Stimulated activated effector memory CD8-positive, alpha-beta T cell treated with anti-CD3 and anti-CD28 coated beads, Interleukin-12 subunit alpha, Interleukin-12 subunit beta, amount 100 ng/mL, for 72 hours (primary cell): Measurements from ENCODE around the gene BRIP1.

ENCODE experiments used
- ATAC-seq: fragments of 150-1000 bp; cut with Tn5 transposase; 2 replicates; pipeline ENCODE4 v1.10.0; 2021
- DNase-seq, 2 donors: peaks; one replicate each; pipeline ENCODE4 v3.0.0; 2021 to 2022; ENCODE audit warnings: low spot score in 2 of 2
- H3K27ac Mint-ChIP-seq: one replicate; pipeline ENCODE4 v1.8.0; 2022; ENCODE audit warnings: mild to moderate bottlenecking, mixed read lengths
- H3K36me3 Mint-ChIP-seq: one replicate; pipeline ENCODE4 v1.8.0; 2022; ENCODE audit warnings: mild to moderate bottlenecking, mixed read lengths
- H3K4me1 Mint-ChIP-seq: one replicate; pipeline ENCODE4 v1.8.0; 2022; ENCODE audit warnings: mixed read lengths
- H3K4me3 Mint-ChIP-seq: one replicate; pipeline ENCODE4 v1.8.0; 2022; ENCODE audit warnings: mild to moderate bottlenecking, mixed read lengths
- H3K9me3 Mint-ChIP-seq: one replicate; pipeline ENCODE4 v1.8.0; 2022; ENCODE audit warnings: mixed read lengths

The BRIP1 gene

DNA sequence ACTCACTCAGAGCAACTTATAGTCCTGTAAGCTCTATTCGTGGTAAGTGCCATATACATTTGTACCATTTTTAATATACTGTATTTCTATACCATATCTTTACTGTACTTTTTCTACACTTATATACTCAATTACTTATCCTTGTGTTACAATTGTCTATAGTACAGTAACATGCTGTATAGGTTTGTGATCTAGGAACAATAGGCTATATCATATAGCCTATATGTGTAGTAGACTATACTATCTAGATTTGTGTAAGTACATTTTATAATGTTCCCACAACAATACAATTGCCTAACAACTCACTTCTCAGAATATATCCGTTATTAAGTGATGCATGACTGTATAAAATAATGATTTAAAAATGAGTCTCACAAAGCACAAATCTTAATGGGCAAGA lies 149.0 kb downstream of the BRIP1 start:
- no peaks in the 10 kb centered on the region for H3K4me1 Mint-ChIP-seq
- ATAC-seq (no peak), DNase-seq (no peak)
- no peak overlapping the region for H3K4me3 Mint-ChIP-seq
- H3K27ac Mint-ChIP-seq = no peak overlapping the region
- H3K36me3 Mint-ChIP-seq = no peaks in the 10 kb centered on the region
- peaks cover 11% of the 10 kb centered on the region for H3K9me3 Mint-ChIP-seq

DNA sequence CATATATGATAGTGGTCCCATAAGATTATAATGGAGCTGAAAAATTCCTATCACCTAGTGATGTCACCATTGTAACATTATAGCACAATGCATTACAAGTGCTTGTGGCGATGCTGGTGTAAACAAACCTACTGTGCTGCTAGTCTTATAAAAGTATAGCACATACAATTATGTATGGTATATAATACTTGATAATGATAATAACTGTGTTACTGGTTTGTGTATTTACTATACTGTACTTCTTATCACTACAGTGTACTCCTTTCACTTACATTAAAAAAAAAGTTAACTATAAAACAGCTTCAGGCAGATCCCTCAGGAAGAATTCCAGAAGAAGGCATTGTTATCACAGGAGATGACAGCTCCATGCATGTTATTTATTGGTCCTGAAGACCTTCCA lies 150.3 kb downstream of the BRIP1 start:
- no peak for ATAC-seq
- H3K9me3 Mint-ChIP-seq = peaks cover 10% of the 10 kb centered on the region
- no peak for DNase-seq
- no peaks in the 10 kb centered on the region for H3K4me1 Mint-ChIP-seq
- no peak overlapping the region for H3K27ac Mint-ChIP-seq
- H3K36me3 Mint-ChIP-seq = no peaks in the 10 kb centered on the region
- H3K4me3 Mint-ChIP-seq = no peak overlapping the region

DNA sequence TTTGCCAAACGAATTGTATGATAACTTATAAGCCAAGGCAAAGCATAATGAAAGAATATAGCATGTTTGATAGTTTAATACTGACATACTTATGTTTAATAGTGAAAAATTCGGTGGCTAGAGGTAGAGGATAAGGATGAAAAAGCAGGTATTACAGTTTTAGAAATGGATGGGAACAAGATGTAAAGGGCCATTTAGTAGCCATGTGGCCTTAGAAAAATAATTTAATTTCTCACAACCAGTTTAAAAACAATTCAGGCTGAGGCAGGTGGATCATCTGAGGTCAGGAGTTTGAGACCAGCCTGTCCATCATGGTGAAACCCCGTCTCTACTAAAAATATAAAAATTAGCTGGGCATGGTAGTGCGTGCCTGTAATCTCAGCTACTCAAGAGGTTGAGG lies 152.8 kb downstream of the BRIP1 start:
- Mint-ChIP-seq H3K4me3 (no peak overlapping the region), H3K27ac (no peak overlapping the region), H3K9me3 (peaks cover 3% of the 10 kb centered on the region), H3K36me3 (no peaks in the 10 kb centered on the region), H3K4me1 (no peaks in the 10 kb centered on the region)
- ATAC-seq (no peak), DNase-seq (no peak)

DNA sequence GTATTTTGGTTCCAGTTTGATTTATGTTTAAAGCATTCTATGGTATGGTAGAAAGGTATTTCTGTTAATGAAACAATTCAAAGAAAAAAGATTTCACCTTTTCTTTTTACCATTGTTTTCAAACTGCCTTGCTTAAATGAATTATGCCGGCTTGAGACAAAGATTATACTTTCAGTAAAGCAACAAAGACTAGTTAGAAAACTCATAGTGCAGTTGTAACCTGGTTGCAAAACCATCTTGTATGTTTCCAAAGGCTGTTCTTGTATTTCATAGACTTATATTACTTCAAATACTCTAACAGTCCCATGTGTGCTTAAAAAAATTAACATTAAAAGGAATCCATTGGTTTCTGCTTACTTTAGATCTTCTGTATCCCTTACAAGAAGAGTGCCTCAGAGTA lies 153.8 kb downstream of the BRIP1 start:
- DNase-seq (no peak), ATAC-seq (no peak)
- peaks cover 3% of the 10 kb centered on the region for H3K9me3 Mint-ChIP-seq
- no peaks in the 10 kb centered on the region for H3K36me3 Mint-ChIP-seq
- H3K27ac Mint-ChIP-seq = no peak overlapping the region
- no peak overlapping the region for H3K4me3 Mint-ChIP-seq
- no peaks in the 10 kb centered on the region for H3K4me1 Mint-ChIP-seq

DNA sequence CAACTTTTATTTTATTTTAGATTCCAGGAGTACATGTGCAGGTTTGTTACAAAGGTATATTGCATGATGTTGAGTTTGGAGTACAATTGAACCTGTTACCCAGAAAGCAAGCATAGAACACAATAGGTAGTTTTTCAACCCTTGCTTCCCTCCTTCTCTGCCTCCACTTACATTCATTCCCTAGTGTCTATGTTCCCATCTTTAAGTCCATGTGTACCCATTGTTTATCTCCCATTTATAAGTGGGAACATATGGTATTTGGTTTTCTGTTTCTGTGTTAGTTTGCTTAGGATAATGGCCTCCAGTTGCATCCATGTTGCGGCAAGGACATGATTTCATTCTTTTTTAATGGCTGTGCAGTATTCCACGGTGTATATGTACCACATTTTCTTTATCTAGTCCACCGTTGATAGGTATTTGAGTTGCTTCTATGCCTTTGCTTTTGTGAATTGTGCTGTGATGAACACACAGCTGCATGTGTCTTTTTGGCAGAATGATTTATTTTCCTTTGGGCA lies 158.3 kb downstream of the BRIP1 start:
- Mint-ChIP-seq H3K4me1 (no peaks in the 10 kb centered on the region), H3K36me3 (no peaks in the 10 kb centered on the region), H3K4me3 (no peak overlapping the region), H3K27ac (no peak overlapping the region), H3K9me3 (peaks cover 13% of the 10 kb centered on the region)
- ATAC-seq (no peak), DNase-seq (no peak)

DNA sequence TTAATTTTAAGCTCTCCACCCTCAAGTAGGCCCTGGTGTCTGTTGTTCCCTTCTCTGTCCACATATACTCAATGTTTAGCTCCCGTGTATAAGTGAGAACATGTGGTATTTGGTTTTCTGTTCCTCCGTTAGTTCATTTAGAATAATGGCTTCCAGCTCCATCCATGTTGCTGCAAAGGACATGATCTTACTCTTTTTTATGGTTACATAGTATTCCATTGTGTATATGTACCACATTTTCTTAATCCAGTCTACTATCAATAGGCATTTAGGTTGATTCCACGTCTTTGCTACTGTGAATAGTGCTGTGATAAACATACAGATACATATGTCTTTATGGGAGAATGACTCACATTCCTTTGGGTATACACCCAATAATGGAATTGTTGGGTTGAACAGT lies 160.9 kb downstream of the BRIP1 start:
- Mint-ChIP-seq H3K36me3 (no peaks in the 10 kb centered on the region), H3K27ac (no peak overlapping the region), H3K4me1 (no peaks in the 10 kb centered on the region), H3K9me3 (peaks cover 19% of the 10 kb centered on the region), H3K4me3 (no peak overlapping the region)
- DNase-seq (no peak), ATAC-seq (no peak)

DNA sequence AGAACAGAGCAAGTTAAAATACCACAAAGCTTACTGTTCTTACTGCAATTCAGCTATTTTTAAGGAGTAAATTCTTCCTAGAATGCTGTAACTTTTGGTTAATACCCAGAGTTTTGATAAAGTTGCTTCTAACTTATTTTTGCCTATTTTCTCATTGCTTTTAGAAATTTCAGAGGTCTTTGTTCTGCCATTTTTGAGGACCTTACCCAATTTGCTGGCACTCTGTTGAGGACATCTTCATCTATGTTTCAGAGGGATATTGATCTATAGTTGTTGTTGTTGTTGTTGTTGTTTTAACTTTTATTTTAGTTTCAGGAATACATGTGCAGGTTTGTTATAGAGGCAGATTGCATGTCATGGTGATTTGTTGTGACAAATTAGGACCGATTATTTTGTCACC lies 161.3 kb downstream of the BRIP1 start:
- Mint-ChIP-seq H3K36me3 (no peaks in the 10 kb centered on the region), H3K9me3 (peaks cover 19% of the 10 kb centered on the region), H3K4me3 (no peak overlapping the region), H3K4me1 (no peaks in the 10 kb centered on the region), H3K27ac (no peak overlapping the region)
- ATAC-seq (no peak), DNase-seq (no peak)

DNA sequence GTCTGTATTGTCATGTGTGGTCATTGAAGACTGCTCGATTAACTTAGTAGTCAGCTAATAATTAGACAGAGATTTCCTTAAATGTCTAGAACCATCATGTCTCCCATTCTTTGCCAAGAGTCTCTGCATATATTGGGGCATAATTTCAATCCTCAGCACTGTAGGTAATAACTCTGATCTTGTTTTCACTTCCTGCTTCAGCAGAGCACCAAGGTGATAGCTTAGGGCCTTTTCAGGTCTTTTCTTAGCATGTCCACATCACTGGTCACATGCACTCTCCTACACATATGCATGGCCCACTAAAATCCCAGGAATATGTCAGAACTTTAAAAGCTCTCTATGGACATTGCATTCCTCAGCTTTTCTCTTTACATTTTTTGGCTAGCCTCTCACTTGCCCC lies 162.0 kb downstream of the BRIP1 start:
- no peaks in the 10 kb centered on the region for H3K36me3 Mint-ChIP-seq
- no peaks in the 10 kb centered on the region for H3K4me1 Mint-ChIP-seq
- ATAC-seq = no peak
- no peak overlapping the region for H3K27ac Mint-ChIP-seq
- no peak for DNase-seq
- H3K4me3 Mint-ChIP-seq = no peak overlapping the region
- peaks cover 19% of the 10 kb centered on the region for H3K9me3 Mint-ChIP-seq

DNA sequence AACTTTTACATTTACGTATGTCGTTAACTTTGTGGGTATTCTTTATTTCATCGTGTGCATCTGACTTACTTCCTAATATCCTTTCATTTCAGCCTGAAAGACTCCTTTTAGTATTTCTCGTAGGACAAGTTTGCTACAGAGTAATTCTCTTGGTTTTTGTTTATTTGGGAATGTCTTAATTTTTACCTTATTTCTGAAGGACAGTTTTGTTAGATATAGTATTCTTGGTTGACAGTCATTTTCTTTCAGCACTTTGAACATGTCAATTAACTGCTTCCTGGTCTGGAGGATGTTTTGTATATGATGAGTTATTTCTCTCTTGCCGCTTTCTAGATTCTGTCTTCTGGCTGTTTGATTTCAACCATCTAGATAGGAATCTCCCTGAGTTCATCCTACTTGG lies 163.1 kb downstream of the BRIP1 start:
- DNase-seq = no peak
- no peak overlapping the region for H3K4me3 Mint-ChIP-seq
- H3K4me1 Mint-ChIP-seq = no peaks in the 10 kb centered on the region
- H3K9me3 Mint-ChIP-seq = peaks cover 16% of the 10 kb centered on the region
- no peaks in the 10 kb centered on the region for H3K36me3 Mint-ChIP-seq
- ATAC-seq = no peak
- H3K27ac Mint-ChIP-seq = no peak overlapping the region

DNA sequence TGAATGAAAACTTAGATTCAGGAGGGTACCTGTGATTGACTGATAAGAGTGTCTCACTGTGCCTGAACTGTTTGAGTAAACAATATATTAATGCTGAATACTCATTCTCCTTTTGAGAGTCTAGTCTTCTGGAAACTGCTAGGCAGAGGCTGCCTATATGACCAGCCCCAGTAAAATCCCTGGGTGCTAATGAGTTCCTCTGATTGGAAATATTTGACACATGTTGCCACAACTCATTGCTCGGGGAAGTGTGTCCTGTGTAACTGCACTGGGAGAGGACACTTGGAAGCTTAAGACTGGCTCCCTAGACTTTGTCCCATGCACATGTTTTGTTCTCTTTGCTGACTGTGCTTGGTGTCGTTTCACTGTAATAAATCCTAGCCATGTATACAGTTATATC lies 163.6 kb downstream of the BRIP1 start:
- DNase-seq = no peak
- H3K9me3 Mint-ChIP-seq = peaks cover 16% of the 10 kb centered on the region
- no peak overlapping the region for H3K27ac Mint-ChIP-seq
- H3K36me3 Mint-ChIP-seq = no peaks in the 10 kb centered on the region
- ATAC-seq = no peak
- no peak overlapping the region for H3K4me3 Mint-ChIP-seq
- H3K4me1 Mint-ChIP-seq = no peaks in the 10 kb centered on the region

DNA sequence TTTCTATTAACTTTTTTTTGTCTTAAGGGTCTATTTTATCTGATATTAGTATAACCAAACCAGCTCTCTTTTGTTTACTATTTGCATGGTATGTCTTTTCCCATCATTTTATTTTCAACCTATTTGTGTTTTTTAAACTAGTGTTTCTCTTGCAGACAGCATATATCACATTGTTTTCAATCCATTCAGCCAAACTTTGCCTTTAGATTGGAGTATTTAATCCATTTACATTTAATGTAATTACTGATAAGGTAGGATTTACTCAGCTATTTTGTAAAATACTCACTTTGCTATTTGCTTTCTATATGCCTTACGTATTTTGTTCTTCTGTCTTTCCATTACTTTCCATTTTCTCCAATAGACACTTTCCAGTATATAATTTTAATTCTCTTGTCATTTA lies 164.3 kb downstream of the BRIP1 start:
- H3K4me1 Mint-ChIP-seq = no peaks in the 10 kb centered on the region
- ATAC-seq (no peak), DNase-seq (no peak)
- no peaks in the 10 kb centered on the region for H3K36me3 Mint-ChIP-seq
- H3K4me3 Mint-ChIP-seq = no peak overlapping the region
- no peak overlapping the region for H3K27ac Mint-ChIP-seq
- peaks cover 16% of the 10 kb centered on the region for H3K9me3 Mint-ChIP-seq

DNA sequence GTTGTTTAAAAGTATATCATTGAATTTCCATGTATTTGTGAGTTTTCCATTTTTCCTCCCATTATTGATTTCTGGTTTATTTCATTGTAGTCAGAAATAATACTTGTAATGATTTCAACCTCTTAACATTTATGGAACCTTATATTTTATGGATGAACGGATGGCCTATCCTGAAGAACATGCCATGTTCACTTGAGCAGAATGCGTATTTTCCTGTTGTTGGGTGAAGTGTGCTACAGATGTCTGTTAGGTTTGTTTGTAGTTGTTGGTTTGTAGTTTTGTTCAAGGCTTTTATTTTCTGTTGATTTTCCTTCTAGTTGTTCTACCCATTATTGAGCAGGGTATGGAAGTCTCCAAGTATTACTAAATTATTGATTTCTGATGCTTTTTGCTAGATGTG lies 165.1 kb downstream of the BRIP1 start:
- DNase-seq (no peak), ATAC-seq (no peak)
- Mint-ChIP-seq H3K36me3 (no peaks in the 10 kb centered on the region), H3K4me1 (no peaks in the 10 kb centered on the region), H3K27ac (no peak overlapping the region), H3K9me3 (peaks cover 16% of the 10 kb centered on the region), H3K4me3 (no peak overlapping the region)

DNA sequence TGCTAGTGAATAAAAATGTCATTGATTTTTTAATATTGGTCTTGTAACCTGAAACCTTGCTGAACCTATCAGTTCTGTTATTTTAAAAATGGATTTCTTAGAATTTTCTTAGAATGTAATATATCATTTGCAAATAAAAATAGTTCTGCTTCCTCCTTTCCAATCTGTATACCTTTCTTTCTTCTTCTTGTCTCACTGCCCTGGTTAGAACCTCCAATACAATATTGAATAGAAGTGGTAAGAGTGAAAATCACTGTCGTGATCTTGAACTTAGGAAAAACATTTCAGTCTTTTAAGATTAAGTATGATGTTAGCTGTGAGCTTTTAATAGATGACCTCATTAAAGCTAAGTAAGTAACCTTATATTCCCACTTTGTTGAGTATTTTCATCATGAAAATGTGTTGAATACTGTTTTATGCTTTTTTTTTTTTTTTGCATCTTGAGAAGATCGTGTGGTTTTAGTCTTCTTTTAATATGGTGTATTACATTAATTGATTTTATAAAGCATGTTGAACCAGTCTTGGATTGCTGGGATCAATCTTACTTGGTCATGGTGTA lies 167.5 kb downstream of the BRIP1 start:
- DNase-seq (no peak), ATAC-seq (no peak)
- peaks cover 12% of the 10 kb centered on the region for H3K9me3 Mint-ChIP-seq
- H3K27ac Mint-ChIP-seq = no peak overlapping the region
- H3K36me3 Mint-ChIP-seq = no peaks in the 10 kb centered on the region
- H3K4me1 Mint-ChIP-seq = no peaks in the 10 kb centered on the region
- H3K4me3 Mint-ChIP-seq = no peak overlapping the region

DNA sequence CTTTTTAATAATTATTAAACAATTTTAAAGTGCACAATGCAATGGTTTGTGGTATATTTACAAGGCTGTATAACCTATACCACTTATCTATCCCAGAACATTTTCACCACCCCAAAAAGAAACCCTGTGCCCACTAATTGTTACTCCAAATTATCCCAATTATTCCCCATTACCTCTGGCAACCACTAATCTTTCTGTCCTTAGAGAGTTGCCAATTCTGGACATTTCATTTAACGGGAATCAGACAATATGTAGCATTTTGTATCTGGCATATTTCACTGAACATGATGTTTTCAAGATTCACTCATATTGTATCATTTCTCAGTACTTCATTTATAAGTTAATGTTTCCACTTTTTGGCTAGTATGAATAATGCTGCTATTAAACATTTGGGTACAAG lies 169.2 kb downstream of the BRIP1 start:
- Mint-ChIP-seq H3K4me3 (no peak overlapping the region), H3K27ac (no peak overlapping the region), H3K36me3 (no peaks in the 10 kb centered on the region), H3K9me3 (peaks cover 2% of the 10 kb centered on the region), H3K4me1 (no peaks in the 10 kb centered on the region)
- DNase-seq (no peak), ATAC-seq (no peak)

DNA sequence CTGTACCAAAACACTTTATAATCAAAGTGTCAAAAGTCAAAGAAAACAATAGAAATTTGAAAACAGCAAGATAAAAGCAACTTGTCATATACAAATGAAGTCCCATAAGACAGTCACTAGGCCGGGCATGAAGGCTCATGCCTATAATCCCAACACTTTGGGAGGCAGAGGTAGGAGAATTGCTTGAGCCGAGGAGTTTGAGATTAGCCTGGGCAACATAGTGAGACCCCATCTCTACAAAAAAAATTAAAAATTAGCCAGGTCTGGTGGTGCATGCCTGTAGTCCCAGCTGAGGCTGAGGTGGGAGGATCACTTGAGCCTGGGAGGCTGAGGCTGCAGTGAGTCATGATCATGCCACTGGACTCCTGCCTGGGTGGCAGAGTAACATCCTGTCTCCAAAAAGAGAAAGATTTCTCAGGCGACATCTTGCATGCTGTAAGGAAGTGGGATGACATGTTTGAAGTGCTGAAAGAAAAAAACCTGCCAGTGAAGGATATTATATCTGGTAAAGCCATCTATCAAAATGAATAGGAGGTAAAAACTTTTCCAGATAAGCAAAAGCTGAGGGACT lies 173.6 kb downstream of the BRIP1 start:
- no peak for DNase-seq
- Mint-ChIP-seq H3K27ac (no peak overlapping the region), H3K9me3 (no peaks in the 10 kb centered on the region), H3K4me3 (no peak overlapping the region), H3K36me3 (peaks cover 5% of the 10 kb centered on the region), H3K4me1 (no peaks in the 10 kb centered on the region)
- ATAC-seq = no peak

DNA sequence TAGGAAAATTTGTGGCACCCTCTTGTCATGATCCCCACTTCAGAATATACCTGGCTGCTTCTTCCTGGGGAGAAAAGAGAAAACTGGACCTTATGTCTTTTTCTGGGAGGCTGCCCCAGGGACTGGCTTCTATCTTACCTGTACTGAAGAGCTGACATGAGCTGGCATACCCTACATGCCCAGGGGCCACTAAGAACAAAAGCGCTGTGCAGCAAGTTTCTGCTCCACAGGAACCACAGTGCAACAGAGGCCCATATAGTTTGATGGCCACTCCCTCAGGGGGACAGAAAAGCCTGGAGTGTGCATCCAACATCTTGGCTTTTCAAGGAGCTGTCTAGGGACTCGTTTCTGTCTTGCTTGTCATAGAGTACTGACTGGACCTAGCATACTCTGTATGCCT lies 175.6 kb downstream of the BRIP1 start:
- no peak for ATAC-seq
- DNase-seq = no peak
- H3K36me3 Mint-ChIP-seq = peaks cover 5% of the 10 kb centered on the region
- no peak overlapping the region for H3K4me3 Mint-ChIP-seq
- no peak overlapping the region for H3K27ac Mint-ChIP-seq
- no peaks in the 10 kb centered on the region for H3K4me1 Mint-ChIP-seq
- H3K9me3 Mint-ChIP-seq = no peaks in the 10 kb centered on the region

DNA sequence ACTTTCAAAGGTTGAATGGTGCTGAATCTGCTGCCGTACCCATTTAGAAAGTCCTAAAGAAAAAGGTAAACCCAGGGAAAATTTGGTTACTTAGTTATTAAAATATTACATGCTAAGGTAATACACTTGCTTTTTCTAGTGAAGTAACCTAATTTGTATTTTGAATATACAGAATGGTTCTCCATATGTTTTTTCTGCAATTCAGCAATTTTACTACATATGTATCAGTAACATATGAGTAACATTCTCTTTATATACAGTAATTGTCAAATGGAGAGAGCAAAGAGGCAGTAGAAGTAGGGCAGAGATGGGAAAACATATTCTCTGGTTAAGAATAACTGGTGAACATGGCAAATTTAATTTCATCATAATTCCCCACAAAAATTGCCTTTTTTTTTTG lies 177.2 kb downstream of the BRIP1 start:
- H3K4me1 Mint-ChIP-seq = no peaks in the 10 kb centered on the region
- H3K36me3 Mint-ChIP-seq = peaks cover 5% of the 10 kb centered on the region
- ATAC-seq (no peak), DNase-seq (no peak)
- H3K9me3 Mint-ChIP-seq = no peaks in the 10 kb centered on the region
- no peak overlapping the region for H3K4me3 Mint-ChIP-seq
- no peak overlapping the region for H3K27ac Mint-ChIP-seq
